ENCODE measurements around the gene SPATA21. TPM values are rescaled to one million over a fixed set of nuclear protein-coding genes. Genes with fewer than 3 reads are reported as not detected.
"Not testable (repeated sequence)": the region's sequence is repeated elsewhere in the genome, so short reads cannot be mapped to it uniquely, and the experiment has no call there.

The SPATA21 gene
- total RNA-seq, 1 experiment from 2014 or later: 0.02 TPM

- peak; percentile 34 for DNase-seq (ENCODE audit: low read depth)
Observed at GRCh38 chr1:16383888-16384287, 53.3 kb downstream of the SPATA21 start.

GRCh38 chr1:16380868-16381267, 56.4 kb downstream of the SPATA21 start:
- DNase-seq (ENCODE audit: low read depth): no peak

- DNase-seq (ENCODE audit: low read depth): no peak
Observed at GRCh38 chr1:16378443-16378842, 58.8 kb downstream of the SPATA21 start.

- DNase-seq (ENCODE audit: low read depth): no peak
Observed at GRCh38 chr1:16376971-16377370, 60.3 kb downstream of the SPATA21 start.

DNA sequence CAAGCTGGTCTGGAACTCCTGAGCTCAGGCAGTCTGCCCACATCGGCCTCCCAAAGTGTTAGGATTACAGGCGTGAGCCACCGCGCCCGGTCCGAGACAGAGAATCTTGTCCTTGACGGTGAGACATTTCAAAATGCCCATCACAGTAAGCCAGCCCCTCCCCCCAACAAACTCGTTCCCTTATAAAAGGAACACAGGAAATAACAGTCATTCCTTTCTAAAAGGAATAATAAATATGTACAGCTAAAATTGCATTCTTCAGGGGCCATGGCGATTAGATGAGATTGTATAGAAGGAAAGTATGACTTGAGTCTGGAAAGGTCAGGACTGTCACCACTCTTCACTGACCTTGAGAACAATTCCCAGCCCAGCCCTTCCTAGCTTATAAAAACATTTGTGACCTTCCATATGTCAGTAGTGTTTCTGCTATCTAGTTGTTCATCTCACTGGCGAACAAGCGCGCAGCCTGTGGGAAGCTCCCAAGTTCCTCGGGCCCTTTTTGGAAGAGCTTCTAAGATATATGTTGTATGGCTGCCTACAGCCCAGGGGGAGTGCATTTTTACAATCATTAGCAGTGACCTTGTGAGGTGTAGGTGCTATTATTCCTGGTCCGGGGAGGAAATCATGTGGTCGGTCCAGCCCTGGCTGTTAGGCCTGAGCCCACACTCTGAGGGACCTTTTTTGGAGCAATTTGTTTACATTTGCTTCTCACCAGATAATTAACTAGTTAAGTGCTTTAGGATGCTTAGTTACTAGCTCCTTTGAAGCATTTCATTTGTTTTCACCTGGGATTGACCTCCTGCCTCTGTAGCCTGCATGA, 61.5 kb downstream of the SPATA21 start:
- DNase-seq (ENCODE audit: low read depth): peak; percentile 75

DNA sequence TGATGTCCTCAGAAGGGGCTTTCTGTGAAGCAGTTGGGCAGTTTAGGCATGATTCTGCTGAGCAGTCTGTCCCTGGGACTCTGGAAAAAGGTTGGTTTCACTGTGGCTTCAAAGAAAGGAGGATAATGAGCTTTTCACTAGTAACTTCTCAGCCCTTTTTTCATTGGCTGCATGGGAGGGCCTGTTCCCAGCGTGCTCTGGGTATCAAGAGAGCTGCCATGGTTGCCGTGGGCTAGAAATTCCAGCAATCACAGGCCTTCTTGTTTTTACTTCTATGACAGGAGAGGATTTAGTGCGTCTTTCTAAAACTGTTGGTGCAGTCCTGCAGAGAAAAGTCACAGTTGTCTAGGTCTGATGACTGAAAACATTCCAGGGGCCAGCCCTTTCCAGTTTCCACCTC, 63.0 kb downstream of the SPATA21 start:
- peak; percentile 7 for DNase-seq (ENCODE audit: low read depth)

DNA sequence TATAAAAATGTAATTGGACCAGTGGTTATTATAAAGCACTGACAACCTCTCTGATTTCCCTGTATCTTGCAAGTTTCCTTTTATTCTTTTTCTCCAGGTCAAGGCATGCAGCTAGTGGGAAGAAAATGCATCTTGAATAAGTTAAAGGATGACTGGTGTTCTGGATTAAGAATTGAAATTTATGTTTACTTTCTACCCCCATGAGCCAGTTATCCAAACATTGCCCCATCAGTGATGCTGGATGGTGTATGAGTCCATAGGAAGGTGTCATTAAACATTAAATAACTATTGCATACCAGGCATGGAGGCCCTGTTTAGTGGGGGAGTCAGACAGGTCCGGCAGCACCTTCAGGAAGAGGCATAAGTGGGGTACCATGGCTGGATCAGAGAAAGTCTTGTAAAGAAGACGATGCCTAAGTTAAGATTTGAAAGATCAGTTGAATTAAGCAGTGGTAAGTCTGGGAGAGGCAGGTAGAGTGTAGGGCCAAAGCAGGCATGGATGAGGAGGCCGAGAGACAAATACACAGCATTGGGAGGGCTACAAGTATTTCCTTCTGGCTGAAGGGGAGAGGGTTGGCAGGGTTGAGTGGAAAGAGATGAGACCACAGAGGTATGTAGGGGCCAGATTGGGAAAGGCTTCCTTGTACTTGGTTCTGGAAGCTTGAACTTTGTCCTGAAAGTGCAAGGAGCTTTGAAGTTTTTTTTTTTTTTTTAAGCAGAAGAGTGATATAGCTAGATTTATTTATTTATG, 64.5 kb downstream of the SPATA21 start:
- DNase-seq (ENCODE audit: low read depth): no peak

GRCh38 chr1:16371725-16372124, 65.5 kb downstream of the SPATA21 start:
- DNase-seq (ENCODE audit: low read depth): peak; percentile 80

- no peak for DNase-seq (ENCODE audit: low read depth)
Observed at GRCh38 chr1:16369821-16370220, 67.4 kb downstream of the SPATA21 start.

- DNase-seq (ENCODE audit: low read depth): peak; percentile 81
Observed at GRCh38 chr1:16367968-16368890, 69.0 kb downstream of the SPATA21 start.

GRCh38 chr1:16367258-16367967, 69.8 kb downstream of the SPATA21 start:
- DNase-seq (ENCODE audit: low read depth): peak; percentile 86

DNA sequence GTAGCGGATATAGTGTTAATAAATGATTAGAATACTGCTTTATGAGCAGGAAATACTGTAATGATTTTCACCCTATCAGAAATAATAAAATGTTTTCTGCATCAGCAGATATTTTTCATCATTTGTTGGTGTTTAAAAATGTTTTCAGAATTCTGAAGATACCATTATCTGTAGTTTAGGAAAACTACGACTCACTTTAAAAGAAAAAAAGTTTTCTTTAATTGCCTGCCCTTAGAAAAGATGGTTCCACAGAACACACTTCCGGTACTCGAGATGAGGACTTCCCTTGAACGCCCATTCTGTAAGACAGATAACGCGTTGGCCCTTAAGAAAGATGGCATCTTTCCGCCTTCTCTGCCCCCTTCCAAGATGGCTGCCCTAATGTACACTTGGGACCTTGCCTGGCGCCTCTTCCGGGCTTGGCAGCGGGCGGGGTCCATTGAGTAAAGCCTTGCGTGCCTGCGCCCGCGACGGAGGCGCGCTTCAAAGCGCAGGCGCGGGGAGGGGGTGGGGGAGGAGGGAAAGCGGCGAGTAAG, 70.4 kb downstream of the SPATA21 start, which contains the start of gene SZRD1:
Gene SZRD1 (plus strand): TSS at position 521 of the 536 bp plus-strand sequence. CDS start 16 bp downstream, outside the sequence.
- peak; percentile 99 for DNase-seq (ENCODE audit: low read depth)

DNA sequence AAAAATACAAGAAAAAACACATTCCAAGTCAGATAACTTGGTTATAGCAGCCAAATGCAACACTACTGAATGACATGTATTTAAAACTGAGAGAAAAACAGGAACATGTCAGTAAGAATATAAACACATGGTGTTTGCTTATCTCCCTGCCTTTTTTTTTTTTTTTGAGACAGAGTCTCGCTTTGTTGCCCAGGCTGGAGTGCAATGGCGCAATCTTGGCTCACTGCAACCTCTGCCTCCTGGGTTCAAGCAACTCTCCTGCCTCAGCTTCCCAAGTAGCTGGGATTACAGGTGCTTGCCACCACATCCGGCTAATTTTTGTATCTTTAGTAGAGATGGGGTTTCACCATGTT, 72.1 kb downstream of the SPATA21 start:
- not testable (repeated sequence) for DNase-seq (ENCODE audit: low read depth)

DNA sequence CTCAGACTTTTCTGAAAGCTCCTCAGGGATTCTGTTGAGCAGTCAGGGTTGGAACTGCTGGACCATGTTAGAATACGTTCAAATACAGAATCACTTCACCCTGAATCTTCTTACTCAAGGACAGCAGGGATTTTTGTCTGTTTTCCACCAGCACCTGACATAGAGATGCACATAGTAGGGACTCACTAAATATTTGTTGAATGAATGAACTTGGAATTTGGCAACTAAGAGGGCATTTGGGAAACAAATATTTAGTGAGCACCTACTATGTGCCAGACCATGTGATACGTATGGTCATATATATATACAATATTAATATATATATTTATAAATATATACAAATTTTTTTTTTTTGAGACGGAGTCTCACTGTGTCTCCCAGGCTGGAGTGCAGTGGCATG, 80.4 kb downstream of the SPATA21 start:
- no peak for DNase-seq (ENCODE audit: low read depth)

DNA sequence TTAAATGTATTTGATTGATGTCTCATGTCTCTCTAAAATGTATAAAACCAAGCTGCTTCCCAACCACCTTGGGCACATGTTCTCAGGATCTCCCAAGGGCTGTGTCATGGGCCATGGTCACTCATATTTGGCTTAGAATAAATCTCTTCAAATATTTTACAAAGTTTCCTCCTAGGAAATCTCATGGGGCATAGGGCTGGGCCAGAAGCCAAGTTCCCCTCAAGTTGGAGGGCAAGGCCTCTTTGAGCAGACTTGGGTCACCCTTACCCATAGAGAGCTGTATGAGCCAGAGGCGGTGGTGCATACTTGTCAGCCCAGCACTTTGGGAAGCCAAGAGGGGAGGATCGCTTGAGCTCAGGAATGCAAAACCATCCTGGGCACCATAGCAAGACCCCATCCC, 82.6 kb downstream of the SPATA21 start:
- DNase-seq (ENCODE audit: low read depth): no peak

- DNase-seq (ENCODE audit: low read depth): peak; percentile 15
Observed at GRCh38 chr1:16352842-16353535, 84.2 kb downstream of the SPATA21 start.

GRCh38 chr1:16351994-16352841, 85.0 kb downstream of the SPATA21 start, which contains the start of gene FBXO42:
Gene FBXO42, minus strand, starts transcription at chr1:16352480. Its CDS starts 37,062 bp downstream, at chr1:16315418.
- peak; percentile 89 for DNase-seq (ENCODE audit: low read depth)

- peak; percentile 44 for DNase-seq (ENCODE audit: low read depth)
Observed at GRCh38 chr1:16351456-16351993, 85.7 kb downstream of the SPATA21 start.

GRCh38 chr1:16349847-16350406, 87.3 kb downstream of the SPATA21 start:
- no peak for DNase-seq (ENCODE audit: low read depth)

All from M059J (cell line).